Activated T-cell treated with anti-CD3 and anti-CD28 coated beads, Interleukin-2, amount 50 U/mL, for 4 hours (primary cell): ENCODE measurements around the gene FGF11. TPM values are rescaled to one million over a fixed set of nuclear protein-coding genes. Genes with fewer than 3 reads are reported as not detected.
"Not testable (repeated sequence)": the region's sequence is repeated elsewhere in the genome, so short reads cannot be mapped to it uniquely, and the experiment has no call there.

ENCODE experiments used
- ATAC-seq, 2 donors: fragments of 200-7000 bp; cut with Tn5 transposase; one replicate each; pipeline ENCODE4 v1.10.0; 2021
- DNase-seq: peaks from one replicate; pipeline ENCODE4 v3.0.0-alpha.2; 2020
- H3K27me3 Mint-ChIP-seq: one replicate; pipeline ENCODE4 v1.8.0; 2021; ENCODE audit warnings: low read depth, mixed read lengths
- H3K36me3 Mint-ChIP-seq: one replicate; pipeline ENCODE4 v1.8.0; 2022; ENCODE audit warnings: mixed read lengths; ENCODE audit not compliant: insufficient read depth
- H3K4me1 Mint-ChIP-seq: one replicate; pipeline ENCODE4 v1.8.0; 2021; ENCODE audit warnings: low read depth, mixed read lengths
- H3K4me3 Mint-ChIP-seq: one replicate; pipeline ENCODE4 v1.8.0; 2021; ENCODE audit warnings: mild to moderate bottlenecking, moderate library complexity, mixed read lengths
- H3K9me3 Mint-ChIP-seq: one replicate; pipeline ENCODE4 v1.8.0; 2021; ENCODE audit warnings: mixed read lengths
- total RNA-seq, 3 donors: library from RNA; stranded (reverse); gene quantifications; one replicate each; pipeline ENCODE4 v1.2.1, GENCODE V29; 2021

Gene FGF11
- total RNA-seq, 3 donors from 2014 or later, result 0.19 to 0.32 (median 0.28) TPM

- Mint-ChIP-seq H3K27me3 (no peaks in the 10 kb centered on the region), H3K4me3 (no peak overlapping the region), H3K9me3 (no peaks in the 10 kb centered on the region), H3K36me3 (no peaks in the 10 kb centered on the region), H3K4me1 (peaks cover 24% of the 10 kb centered on the region)
- ATAC-seq (no peak), DNase-seq (no peak)
Observed at GRCh38 chr17:7468804-7469389, 29.6 kb downstream of the FGF11 start.

GRCh38 chr17:7469843-7470242 is 30.5 kb downstream of the FGF11 start:
- H3K27me3 Mint-ChIP-seq, H3K9me3 Mint-ChIP-seq, H3K4me3 Mint-ChIP-seq, DNase-seq, H3K36me3 Mint-ChIP-seq, ATAC-seq: not testable (repeated sequence)
- H3K4me1 Mint-ChIP-seq, result peaks cover 26% of the 10 kb centered on the region

- peaks cover 26% of the 10 kb centered on the region for H3K4me1 Mint-ChIP-seq
- not testable (repeated sequence) for DNase-seq, ATAC-seq, H3K9me3 Mint-ChIP-seq, H3K36me3 Mint-ChIP-seq, H3K27me3 Mint-ChIP-seq, H3K4me3 Mint-ChIP-seq
Observed at GRCh38 chr17:7470457-7470973, 31.2 kb downstream of the FGF11 start.

DNA sequence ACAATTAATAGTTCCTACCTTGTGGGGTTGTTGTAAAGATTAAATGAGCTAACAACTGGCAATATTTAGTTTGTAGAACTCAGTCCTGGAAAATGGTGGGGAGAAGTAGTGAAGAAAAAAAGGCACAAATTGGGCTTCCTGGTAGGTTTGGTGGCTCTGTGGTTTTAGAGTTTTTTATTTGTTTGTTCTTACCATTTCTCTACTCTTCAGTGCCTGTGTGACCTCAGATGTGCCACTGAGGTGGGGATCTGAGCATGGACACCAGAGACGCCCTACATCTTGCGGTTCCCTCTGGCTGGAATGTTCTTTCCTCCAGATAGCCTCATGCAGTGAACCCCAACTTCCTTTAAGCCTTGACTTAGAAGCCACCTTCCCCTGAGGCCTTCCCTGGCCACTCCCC is 32.4 kb downstream of the FGF11 start:
- no peaks in the 10 kb centered on the region for H3K27me3 Mint-ChIP-seq
- no peaks in the 10 kb centered on the region for H3K9me3 Mint-ChIP-seq
- H3K4me1 Mint-ChIP-seq, result peaks cover 37% of the 10 kb centered on the region
- ATAC-seq, result no peak
- no peaks in the 10 kb centered on the region for H3K36me3 Mint-ChIP-seq
- H3K4me3 Mint-ChIP-seq, result no peak overlapping the region
- DNase-seq, result no peak

GRCh38 chr17:7474767-7475166 is 35.5 kb downstream of the FGF11 start:
- H3K36me3 Mint-ChIP-seq, DNase-seq, ATAC-seq, H3K27me3 Mint-ChIP-seq, H3K4me3 Mint-ChIP-seq, H3K9me3 Mint-ChIP-seq: not testable (repeated sequence)
- peaks cover 48% of the 10 kb centered on the region for H3K4me1 Mint-ChIP-seq

DNA sequence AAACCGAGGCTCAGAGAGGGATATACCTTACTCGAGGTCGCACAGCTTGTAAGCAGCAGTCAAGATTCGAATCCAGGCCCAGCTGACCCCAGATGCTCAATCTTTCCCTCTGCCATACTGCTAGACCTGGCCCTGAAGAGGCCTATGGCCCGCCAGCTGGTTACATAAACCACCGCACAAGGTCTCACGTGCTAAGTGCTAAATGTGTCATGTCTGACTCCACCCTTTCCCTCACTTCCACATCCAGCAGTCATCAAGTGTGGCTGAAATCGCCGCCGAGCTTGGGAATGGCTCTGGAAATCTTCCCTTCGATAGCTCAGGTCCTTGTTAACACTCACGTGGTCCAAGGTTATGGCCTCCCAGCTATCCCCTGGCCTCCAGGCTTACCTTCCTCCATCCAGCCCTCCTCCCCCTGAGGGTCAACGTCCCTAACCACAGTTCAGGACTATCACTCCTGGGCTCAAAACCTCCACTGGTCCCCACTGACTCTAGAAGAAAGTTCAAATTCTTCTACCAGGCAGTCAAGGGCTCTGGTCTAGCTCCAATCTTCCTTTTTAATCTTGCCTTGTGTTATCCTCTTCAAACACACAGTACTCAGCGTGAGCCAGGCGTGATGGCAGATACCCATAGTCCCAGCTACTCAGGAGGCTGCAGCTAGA is 36.6 kb downstream of the FGF11 start:
- Mint-ChIP-seq H3K9me3 (no peaks in the 10 kb centered on the region), H3K4me1 (peaks cover 56% of the 10 kb centered on the region), H3K4me3 (no peak overlapping the region), H3K27me3 (no peaks in the 10 kb centered on the region), H3K36me3 (no peaks in the 10 kb centered on the region)
- DNase-seq (no peak), ATAC-seq (no peak)

DNA sequence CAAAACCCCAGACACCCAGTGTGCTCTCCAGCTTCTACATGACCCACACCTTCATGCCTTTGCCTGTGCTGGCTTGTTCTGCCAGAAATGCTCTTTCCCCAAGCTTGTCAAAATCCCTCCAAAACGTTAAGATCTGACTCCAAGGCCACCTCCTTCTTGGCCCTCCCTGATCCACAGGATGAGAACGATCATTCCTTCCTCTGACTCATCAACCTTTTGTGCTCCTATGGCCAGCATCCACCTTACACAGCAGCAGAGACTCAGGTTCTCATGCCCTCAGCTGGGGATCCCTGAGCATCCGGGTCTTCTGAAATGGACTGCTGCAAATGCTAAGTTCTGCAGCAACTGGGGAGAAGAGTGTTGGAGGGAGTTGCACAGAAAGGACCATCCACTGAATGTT is 37.2 kb downstream of the FGF11 start:
- H3K4me3 Mint-ChIP-seq, result no peak overlapping the region
- H3K36me3 Mint-ChIP-seq, result no peaks in the 10 kb centered on the region
- DNase-seq, result no peak
- no peak for ATAC-seq
- peaks cover 55% of the 10 kb centered on the region for H3K4me1 Mint-ChIP-seq
- H3K9me3 Mint-ChIP-seq, result no peaks in the 10 kb centered on the region
- H3K27me3 Mint-ChIP-seq, result no peaks in the 10 kb centered on the region

GRCh38 chr17:7476951-7477350 is 37.6 kb downstream of the FGF11 start:
- Mint-ChIP-seq H3K36me3 (no peaks in the 10 kb centered on the region), H3K4me1 (peaks cover 55% of the 10 kb centered on the region), H3K4me3 (peak overlapping the region; percentile 89), H3K27me3 (no peaks in the 10 kb centered on the region), H3K9me3 (no peaks in the 10 kb centered on the region)
- DNase-seq, result no peak
- ATAC-seq, result no peak

DNA sequence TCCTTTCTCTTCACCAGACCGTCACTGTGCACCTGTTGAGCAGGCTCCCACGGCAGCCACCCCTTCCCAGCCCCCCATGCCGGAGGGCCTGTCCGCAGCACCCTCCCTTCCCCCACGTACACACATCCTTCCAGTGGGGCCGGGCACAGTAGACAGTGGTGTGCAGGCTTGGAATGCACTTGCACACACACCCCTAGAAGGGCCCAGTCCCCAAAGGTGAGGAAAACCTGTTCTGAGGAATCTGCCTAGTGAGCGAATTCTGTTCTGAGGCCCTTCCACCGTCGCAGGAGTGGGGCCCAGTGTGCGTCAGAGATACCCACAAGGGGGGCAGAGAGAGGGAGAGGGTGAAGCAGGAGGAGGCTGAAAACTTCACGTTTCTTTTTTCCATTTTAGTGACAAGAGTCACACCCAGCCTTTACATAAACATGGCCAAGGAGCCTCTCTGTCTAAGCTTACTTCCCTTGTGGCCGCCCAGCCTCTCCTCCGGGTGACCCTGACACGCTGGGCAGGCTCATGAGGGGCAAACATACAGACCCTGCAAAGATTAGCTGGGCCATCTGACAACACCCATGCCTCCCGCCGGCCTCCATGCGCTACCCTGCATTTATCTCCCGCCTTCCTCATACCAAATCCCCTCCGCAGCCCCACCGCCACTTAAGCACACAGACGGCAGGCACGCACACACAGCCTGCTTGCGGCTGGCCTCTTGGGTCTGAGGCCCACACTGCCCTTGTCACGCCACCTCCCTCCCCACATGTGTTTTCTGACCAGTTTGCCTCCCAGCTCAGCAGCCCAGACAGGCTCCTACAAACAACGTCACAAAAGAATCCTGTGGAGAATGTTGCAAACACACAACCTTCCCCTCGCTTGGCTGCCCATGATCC is 38.3 kb downstream of the FGF11 start:
- Mint-ChIP-seq H3K36me3 (no peaks in the 10 kb centered on the region), H3K4me3 (peak overlapping the region; percentile 89), H3K9me3 (no peaks in the 10 kb centered on the region), H3K27me3 (no peaks in the 10 kb centered on the region), H3K4me1 (peaks cover 60% of the 10 kb centered on the region)
- DNase-seq (peak; percentile 41), ATAC-seq (peak; percentile 23)

GRCh38 chr17:7478276-7479212 is 39.2 kb downstream of the FGF11 start:
- H3K27me3 Mint-ChIP-seq, result no peaks in the 10 kb centered on the region
- H3K4me3 Mint-ChIP-seq, result peak overlapping the region; percentile 89
- DNase-seq (peak; percentile 42), ATAC-seq (peak; percentile 23 to 31)
- H3K9me3 Mint-ChIP-seq, result no peaks in the 10 kb centered on the region
- peaks cover 65% of the 10 kb centered on the region for H3K4me1 Mint-ChIP-seq
- no peaks in the 10 kb centered on the region for H3K36me3 Mint-ChIP-seq

GRCh38 chr17:7479213-7480088 is 40.1 kb downstream of the FGF11 start, which contains the start of gene ZBTB4:
Gene ZBTB4, minus strand, starts transcription at chr17:7479631. Its CDS starts 12,830 bp downstream, at chr17:7466801.
- H3K4me3 Mint-ChIP-seq, result peak within 1 kb of the TSS; percentile 89
- ATAC-seq (peak; percentile 10 to 15), DNase-seq (peak; percentile 62)
- no peaks in the 10 kb centered on the region for H3K36me3 Mint-ChIP-seq
- no peaks in the 10 kb centered on the region for H3K9me3 Mint-ChIP-seq
- no peaks in the 10 kb centered on the region for H3K27me3 Mint-ChIP-seq
- peaks cover 64% of the 10 kb centered on the region for H3K4me1 Mint-ChIP-seq

GRCh38 chr17:7480089-7480384 is 40.7 kb downstream of the FGF11 start:
- no peak for ATAC-seq
- H3K27me3 Mint-ChIP-seq, result no peaks in the 10 kb centered on the region
- H3K4me1 Mint-ChIP-seq, result peaks cover 67% of the 10 kb centered on the region
- H3K4me3 Mint-ChIP-seq, result peak overlapping the region; percentile 88
- H3K9me3 Mint-ChIP-seq, result no peaks in the 10 kb centered on the region
- DNase-seq, result no peak
- peaks cover 3% of the 10 kb centered on the region for H3K36me3 Mint-ChIP-seq

GRCh38 chr17:7481275-7481674 is 42.0 kb downstream of the FGF11 start, which contains the start of gene SLC35G6:
Gene SLC35G6, plus strand, starts transcription at chr17:7481446. Its CDS starts 71 bp downstream, at chr17:7481517.
- Mint-ChIP-seq H3K36me3 (peaks cover 11% of the 10 kb centered on the region), H3K4me1 (peaks cover 70% of the 10 kb centered on the region), H3K4me3 (peak within 1 kb of the TSS; percentile 88)
- ATAC-seq, H3K9me3 Mint-ChIP-seq, H3K27me3 Mint-ChIP-seq, DNase-seq: not testable (repeated sequence)
